ENCODE results near the gene IGDCC3. TPM values are rescaled to one million over a fixed set of nuclear protein-coding genes. Genes with fewer than 3 reads are reported as not detected.
"Not testable (repeated sequence)": the region's sequence is repeated elsewhere in the genome, so short reads cannot be mapped to it uniquely, and the experiment has no call there.

The IGDCC3 gene
- total RNA-seq, 1 experiment from 2014 or later: 0.32 TPM

- POLR2A ChIA-PET (ENCODE audit: low non-redundant PET): no interaction called here
- no peaks in the 10 kb centered on the region for H3K9me3 ChIP-seq (ENCODE audit: low read depth, low read length, poor library complexity, severe bottlenecking)
- H3K27me3 ChIP-seq (replicated peaks; ENCODE audit: insufficient read depth, low read depth, low read length, poor library complexity): peaks cover 13% of the 10 kb centered on the region
- H3K36me3 ChIP-seq (ENCODE audit: insufficient read depth, low read length, poor library complexity, severe bottlenecking): no peaks in the 10 kb centered on the region
- no peaks in the 10 kb centered on the region for H3K4me1 ChIP-seq (ENCODE audit: insufficient read depth, low read length, poor library complexity, severe bottlenecking)
- CTCF ChIA-PET: no interaction called here
- H3K27ac ChIP-seq (ENCODE audit: low read depth, low read length, poor library complexity, severe bottlenecking): no peak overlapping the region
- H3K4me3 ChIP-seq (ENCODE audit: low read depth, low read length, poor library complexity, severe bottlenecking): peak overlapping the region; percentile 29
- no TSS peak for BruUV-seq (replicated peaks)
- TF ChIP-seq, protein P1, sequence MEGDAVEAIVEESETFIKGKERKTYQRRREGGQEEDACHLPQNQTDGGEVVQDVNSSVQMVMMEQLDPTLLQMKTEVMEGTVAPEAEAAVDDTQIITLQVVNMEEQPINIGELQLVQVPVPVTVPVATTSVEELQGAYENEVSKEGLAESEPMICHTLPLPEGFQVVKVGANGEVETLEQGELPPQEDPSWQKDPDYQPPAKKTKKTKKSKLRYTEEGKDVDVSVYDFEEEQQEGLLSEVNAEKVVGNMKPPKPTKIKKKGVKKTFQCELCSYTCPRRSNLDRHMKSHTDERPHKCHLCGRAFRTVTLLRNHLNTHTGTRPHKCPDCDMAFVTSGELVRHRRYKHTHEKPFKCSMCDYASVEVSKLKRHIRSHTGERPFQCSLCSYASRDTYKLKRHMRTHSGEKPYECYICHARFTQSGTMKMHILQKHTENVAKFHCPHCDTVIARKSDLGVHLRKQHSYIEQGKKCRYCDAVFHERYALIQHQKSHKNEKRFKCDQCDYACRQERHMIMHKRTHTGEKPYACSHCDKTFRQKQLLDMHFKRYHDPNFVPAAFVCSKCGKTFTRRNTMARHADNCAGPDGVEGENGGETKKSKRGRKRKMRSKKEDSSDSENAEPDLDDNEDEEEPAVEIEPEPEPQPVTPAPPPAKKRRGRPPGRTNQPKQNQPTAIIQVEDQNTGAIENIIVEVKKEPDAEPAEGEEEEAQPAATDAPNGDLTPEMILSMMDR (conservative IDR thresholded peaks at IDR 0.05; ENCODE audit: low read depth, low read length): no peak
- TF ChIP-seq EZH2 (IDR thresholded peaks at IDR 0.05; ENCODE audit: borderline replicate concordance, low read depth, low read length, poor library complexity, severe bottlenecking): no peak
- no peak for DNase-seq (ENCODE audit: low spot score)
- intact Hi-C loops (cut with micrococcal nuclease; ENCODE audit: unreplicated experiment): no loop called here
These were observed 21.8 kb downstream of the IGDCC3 start for GRCh38 chr15:65355988-65356353.

- no peaks in the 10 kb centered on the region for H3K36me3 ChIP-seq (ENCODE audit: insufficient read depth, low read length, poor library complexity, severe bottlenecking)
- POLR2A ChIA-PET (ENCODE audit: low non-redundant PET): no interaction called here
- no peak for TF ChIP-seq EZH2 (IDR thresholded peaks at IDR 0.05; ENCODE audit: borderline replicate concordance, low read depth, low read length, poor library complexity, severe bottlenecking)
- TF ChIP-seq, protein P1 (conservative IDR thresholded peaks at IDR 0.05; ENCODE audit: low read depth, low read length): no peak
- no peaks in the 10 kb centered on the region for H3K9me3 ChIP-seq (ENCODE audit: low read depth, low read length, poor library complexity, severe bottlenecking)
- no TSS peak for BruUV-seq (replicated peaks)
- CTCF ChIA-PET: no interaction called here
- no peaks in the 10 kb centered on the region for H3K4me1 ChIP-seq (ENCODE audit: insufficient read depth, low read length, poor library complexity, severe bottlenecking)
- peak overlapping the region; percentile 29 for H3K4me3 ChIP-seq (ENCODE audit: low read depth, low read length, poor library complexity, severe bottlenecking)
- intact Hi-C loops (cut with micrococcal nuclease; ENCODE audit: unreplicated experiment): no loop called here
- H3K27ac ChIP-seq (ENCODE audit: low read depth, low read length, poor library complexity, severe bottlenecking): no peak overlapping the region
- H3K27me3 ChIP-seq (replicated peaks; ENCODE audit: insufficient read depth, low read depth, low read length, poor library complexity): peaks cover 13% of the 10 kb centered on the region
- no peak for DNase-seq (ENCODE audit: low spot score)
These were observed 22.4 kb downstream of the IGDCC3 start for GRCh38 chr15:65355173-65355987.

DNA sequence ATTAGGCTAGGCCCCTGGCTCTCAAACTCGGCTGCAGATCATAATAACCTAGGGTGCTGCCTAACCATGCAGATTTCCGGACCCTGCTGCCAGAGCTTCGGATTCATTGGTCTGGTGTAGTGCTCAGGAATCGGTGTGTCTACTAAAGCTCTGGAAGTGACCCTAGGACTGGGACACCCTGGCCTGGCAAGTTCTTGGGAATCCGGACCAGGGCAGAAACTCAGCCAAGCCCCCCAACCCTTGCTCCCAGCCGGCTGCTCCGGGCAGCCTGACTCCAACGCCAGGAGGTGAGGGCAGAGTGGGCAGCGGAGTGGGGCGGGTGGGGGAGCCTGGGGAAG, 23.0 kb downstream of the IGDCC3 start:
- Histone ChIP-seq H3K27ac (ENCODE audit: low read depth, low read length, poor library complexity, severe bottlenecking) (no peak overlapping the region), H3K4me1 (ENCODE audit: insufficient read depth, low read length, poor library complexity, severe bottlenecking) (no peaks in the 10 kb centered on the region), H3K27me3 (replicated peaks; ENCODE audit: insufficient read depth, low read depth, low read length, poor library complexity) (peaks cover 13% of the 10 kb centered on the region), H3K9me3 (ENCODE audit: low read depth, low read length, poor library complexity, severe bottlenecking) (no peaks in the 10 kb centered on the region), H3K4me3 (ENCODE audit: low read depth, low read length, poor library complexity, severe bottlenecking) (no peak overlapping the region), H3K36me3 (ENCODE audit: insufficient read depth, low read length, poor library complexity, severe bottlenecking) (no peaks in the 10 kb centered on the region)
- BruUV-seq (replicated peaks): no TSS peak
- intact Hi-C loops (cut with micrococcal nuclease; ENCODE audit: unreplicated experiment): no loop called here
- no peak for DNase-seq (ENCODE audit: low spot score)
- POLR2A ChIA-PET (ENCODE audit: low non-redundant PET): no interaction called here
- CTCF ChIA-PET: no interaction called here
- TF ChIP-seq, protein P1 (conservative IDR thresholded peaks at IDR 0.05; ENCODE audit: low read depth, low read length): no peak
- TF ChIP-seq EZH2 (IDR thresholded peaks at IDR 0.05; ENCODE audit: borderline replicate concordance, low read depth, low read length, poor library complexity, severe bottlenecking): no peak

- peaks cover 13% of the 10 kb centered on the region for H3K27me3 ChIP-seq (replicated peaks; ENCODE audit: insufficient read depth, low read depth, low read length, poor library complexity)
- H3K9me3 ChIP-seq (ENCODE audit: low read depth, low read length, poor library complexity, severe bottlenecking); BruUV-seq (replicated peaks); H3K4me3 ChIP-seq (ENCODE audit: low read depth, low read length, poor library complexity, severe bottlenecking); H3K27ac ChIP-seq (ENCODE audit: low read depth, low read length, poor library complexity, severe bottlenecking); H3K36me3 ChIP-seq (ENCODE audit: insufficient read depth, low read length, poor library complexity, severe bottlenecking); H3K4me1 ChIP-seq (ENCODE audit: insufficient read depth, low read length, poor library complexity, severe bottlenecking); intact Hi-C loops (cut with micrococcal nuclease; ENCODE audit: unreplicated experiment); POLR2A ChIA-PET (ENCODE audit: low non-redundant PET); DNase-seq (ENCODE audit: low spot score): not testable (repeated sequence)
- CTCF ChIA-PET: interaction anchor here (0.5 to 0.6 kb wide), 2 partner anchors 21 to 49 kb away, joined by 3 to 10 read pairs; no protein-coding TSS in a partner anchor
These were observed 25.8 kb downstream of the IGDCC3 start for GRCh38 chr15:65351972-65352371.

Data from A673 (cell line).